GM23338 (cell line): ENCODE data around the gene AKT2.

Experiments
- JUNB ChIP-seq: IDR thresholded peaks from one replicate; pipeline ENCODE4 v1.6.1; 2016; ENCODE audit warnings: antibody characterized with exemption; ENCODE audit not compliant: unreplicated experiment
- POLR2AphosphoS5 ChIP-seq: IDR thresholded peaks from 2 replicates; pipeline ENCODE4 v1.6.1; 2016; ENCODE audit warnings: antibody characterized with exemption, low read depth
- STAT1 ChIP-seq: IDR thresholded peaks from one replicate; pipeline ENCODE4 v1.6.1; 2016; ENCODE audit warnings: antibody characterized with exemption; ENCODE audit not compliant: unreplicated experiment
- TF ChIP-seq, protein P1 (sequence below), 2 experiments: fragments of 200-600 bp in 1 of 2; sonication (generic) in 1 of 2; conservative IDR thresholded peaks; 2 replicates each; pipeline versions ENCODE4 v1.5.1 to v1.6.1; 2016 to 2017; ENCODE audit warnings: antibody characterized with exemption in 2 of 2, low read depth in 2 of 2, mild to moderate bottlenecking in 2 of 2, moderate library complexity in 1 of 2
- TF ChIP-seq, protein P2 (sequence below): IDR thresholded peaks from one replicate; pipeline ENCODE4 v1.6.1; 2018; ENCODE audit warnings: antibody characterized with exemption; ENCODE audit not compliant: unreplicated experiment

DNA sequence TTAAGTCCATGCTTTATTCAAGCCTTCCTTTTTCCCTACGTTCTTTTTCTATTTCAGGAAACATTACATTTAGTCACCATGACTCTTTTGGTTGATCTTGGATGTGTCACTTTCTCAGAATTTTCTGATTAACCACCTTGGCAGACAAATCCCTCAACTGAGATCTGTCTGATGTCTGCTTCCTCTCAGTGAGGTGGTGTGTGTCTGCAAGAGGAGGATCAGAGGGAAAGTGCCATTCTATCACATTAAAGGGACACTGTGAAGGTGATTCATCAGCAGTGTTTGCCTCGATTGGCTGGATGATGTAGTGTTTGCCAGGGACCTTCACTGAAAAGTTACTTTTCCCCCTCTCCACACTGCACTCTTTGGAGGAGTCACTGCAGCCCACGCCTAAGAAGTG lies 55.7 kb downstream of the AKT2 start:
- TF ChIP-seq, protein P1, sequence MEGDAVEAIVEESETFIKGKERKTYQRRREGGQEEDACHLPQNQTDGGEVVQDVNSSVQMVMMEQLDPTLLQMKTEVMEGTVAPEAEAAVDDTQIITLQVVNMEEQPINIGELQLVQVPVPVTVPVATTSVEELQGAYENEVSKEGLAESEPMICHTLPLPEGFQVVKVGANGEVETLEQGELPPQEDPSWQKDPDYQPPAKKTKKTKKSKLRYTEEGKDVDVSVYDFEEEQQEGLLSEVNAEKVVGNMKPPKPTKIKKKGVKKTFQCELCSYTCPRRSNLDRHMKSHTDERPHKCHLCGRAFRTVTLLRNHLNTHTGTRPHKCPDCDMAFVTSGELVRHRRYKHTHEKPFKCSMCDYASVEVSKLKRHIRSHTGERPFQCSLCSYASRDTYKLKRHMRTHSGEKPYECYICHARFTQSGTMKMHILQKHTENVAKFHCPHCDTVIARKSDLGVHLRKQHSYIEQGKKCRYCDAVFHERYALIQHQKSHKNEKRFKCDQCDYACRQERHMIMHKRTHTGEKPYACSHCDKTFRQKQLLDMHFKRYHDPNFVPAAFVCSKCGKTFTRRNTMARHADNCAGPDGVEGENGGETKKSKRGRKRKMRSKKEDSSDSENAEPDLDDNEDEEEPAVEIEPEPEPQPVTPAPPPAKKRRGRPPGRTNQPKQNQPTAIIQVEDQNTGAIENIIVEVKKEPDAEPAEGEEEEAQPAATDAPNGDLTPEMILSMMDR (conservative IDR thresholded peaks at IDR 0.05; ENCODE audit: low read depth in 2 of 2): no peak
- no peak for TF ChIP-seq JUNB
- no peak; the same call in 1 of the 2 replicates for TF ChIP-seq POLR2AphosphoS5
- no peak for TF ChIP-seq STAT1
- TF ChIP-seq, protein P2, sequence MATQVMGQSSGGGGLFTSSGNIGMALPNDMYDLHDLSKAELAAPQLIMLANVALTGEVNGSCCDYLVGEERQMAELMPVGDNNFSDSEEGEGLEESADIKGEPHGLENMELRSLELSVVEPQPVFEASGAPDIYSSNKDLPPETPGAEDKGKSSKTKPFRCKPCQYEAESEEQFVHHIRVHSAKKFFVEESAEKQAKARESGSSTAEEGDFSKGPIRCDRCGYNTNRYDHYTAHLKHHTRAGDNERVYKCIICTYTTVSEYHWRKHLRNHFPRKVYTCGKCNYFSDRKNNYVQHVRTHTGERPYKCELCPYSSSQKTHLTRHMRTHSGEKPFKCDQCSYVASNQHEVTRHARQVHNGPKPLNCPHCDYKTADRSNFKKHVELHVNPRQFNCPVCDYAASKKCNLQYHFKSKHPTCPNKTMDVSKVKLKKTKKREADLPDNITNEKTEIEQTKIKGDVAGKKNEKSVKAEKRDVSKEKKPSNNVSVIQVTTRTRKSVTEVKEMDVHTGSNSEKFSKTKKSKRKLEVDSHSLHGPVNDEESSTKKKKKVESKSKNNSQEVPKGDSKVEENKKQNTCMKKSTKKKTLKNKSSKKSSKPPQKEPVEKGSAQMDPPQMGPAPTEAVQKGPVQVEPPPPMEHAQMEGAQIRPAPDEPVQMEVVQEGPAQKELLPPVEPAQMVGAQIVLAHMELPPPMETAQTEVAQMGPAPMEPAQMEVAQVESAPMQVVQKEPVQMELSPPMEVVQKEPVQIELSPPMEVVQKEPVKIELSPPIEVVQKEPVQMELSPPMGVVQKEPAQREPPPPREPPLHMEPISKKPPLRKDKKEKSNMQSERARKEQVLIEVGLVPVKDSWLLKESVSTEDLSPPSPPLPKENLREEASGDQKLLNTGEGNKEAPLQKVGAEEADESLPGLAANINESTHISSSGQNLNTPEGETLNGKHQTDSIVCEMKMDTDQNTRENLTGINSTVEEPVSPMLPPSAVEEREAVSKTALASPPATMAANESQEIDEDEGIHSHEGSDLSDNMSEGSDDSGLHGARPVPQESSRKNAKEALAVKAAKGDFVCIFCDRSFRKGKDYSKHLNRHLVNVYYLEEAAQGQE: no peak
